NCI-H345 (cell line): Measurements from ENCODE around the gene TNFAIP3.
"Not testable (repeated sequence)": the region's sequence is repeated elsewhere in the genome, so short reads cannot be mapped to it uniquely, and the experiment has no call there.

ENCODE experiments used
- DNase-seq: peaks from one replicate; lab custom pipeline; 2025; lab: John Stamatoyannopoulos, UW

The TNFAIP3 gene

GRCh38 chr6:137878486-137879285, 11.6 kb downstream of the TNFAIP3 start:
- no peak for DNase-seq

- no peak for DNase-seq
These were observed 12.2 kb downstream of the TNFAIP3 start for GRCh38 chr6:137879299-137879698.

- DNase-seq, result no peak
These were observed 13.1 kb downstream of the TNFAIP3 start for GRCh38 chr6:137879885-137880745.

- DNase-seq, result no peak
These were observed 13.9 kb downstream of the TNFAIP3 start for GRCh38 chr6:137880746-137881521.

GRCh38 chr6:137881522-137881886, 14.4 kb downstream of the TNFAIP3 start:
- DNase-seq, result no peak

GRCh38 chr6:137882225-137882961, 15.3 kb downstream of the TNFAIP3 start:
- no peak for DNase-seq

- DNase-seq, result no peak
These were observed 16.5 kb downstream of the TNFAIP3 start for GRCh38 chr6:137883400-137884148.

GRCh38 chr6:137884149-137884909, 17.3 kb downstream of the TNFAIP3 start:
- no peak for DNase-seq

GRCh38 chr6:137884910-137885229, 17.8 kb downstream of the TNFAIP3 start:
- DNase-seq, result not testable (repeated sequence)

GRCh38 chr6:137886226-137886625, 19.2 kb downstream of the TNFAIP3 start:
- not testable (repeated sequence) for DNase-seq

- DNase-seq, result no peak
These were observed 24.0 kb downstream of the TNFAIP3 start for GRCh38 chr6:137890983-137891537.

GRCh38 chr6:137892271-137892708, 25.2 kb downstream of the TNFAIP3 start:
- no peak for DNase-seq

GRCh38 chr6:137893181-137893580, 26.1 kb downstream of the TNFAIP3 start:
- no peak for DNase-seq

- no peak for DNase-seq
These were observed 26.7 kb downstream of the TNFAIP3 start for GRCh38 chr6:137893726-137894125.

- not testable (repeated sequence) for DNase-seq
These were observed 27.3 kb downstream of the TNFAIP3 start for GRCh38 chr6:137894378-137894777.

GRCh38 chr6:137894779-137895385, 27.8 kb downstream of the TNFAIP3 start:
- no peak for DNase-seq

GRCh38 chr6:137896647-137897046, 29.6 kb downstream of the TNFAIP3 start:
- no peak for DNase-seq

GRCh38 chr6:137900815-137901214, 33.8 kb downstream of the TNFAIP3 start:
- DNase-seq, result no peak

- no peak for DNase-seq
These were observed 34.4 kb downstream of the TNFAIP3 start for GRCh38 chr6:137901454-137901853.
